DND-41 (cell line): ENCODE results near the gene LINGO3.

Experiments
- CTCF ChIP-seq: IDR thresholded peaks from 2 replicates; pipeline ENCODE4 v1.5.1; 2012; ENCODE audit warnings: borderline replicate concordance, low read length, moderate library complexity, mild to moderate bottlenecking; ENCODE audit not compliant: poor library complexity, severe bottlenecking; ENCODE audit errors: extremely low read depth
- EZH2 ChIP-seq: IDR thresholded peaks from 3 replicates; pipeline ENCODE4 v1.6.1; 2012; ENCODE audit warnings: borderline replicate concordance, low read depth, mild to moderate bottlenecking, moderate library complexity, low read length, inconsistent platforms; ENCODE audit not compliant: severe bottlenecking

GRCh38 chr19:2286402-2287140 is 21.4 kb downstream of the LINGO3 start:
- no peak for TF ChIP-seq CTCF
- no peak for TF ChIP-seq EZH2
